Aorta (tissue), 5 donors: ENCODE results near the gene SDR42E2. TPM values are rescaled to one million over a fixed set of nuclear protein-coding genes. Genes with fewer than 3 reads are reported as not detected.
A peak's percentile ranks its signal among the peaks of the same experiment; 100 is the strongest.

Source experiments
- ATAC-seq: fragments of 200-7000 bp; cut with Tn5 transposase; one replicate; pipeline ENCODE4 v1.9.1; 2022; ENCODE audit warnings: moderate library complexity; ENCODE audit not compliant: low FRiP score
- DNase-seq, 2 donors: peaks; one replicate each; pipeline ENCODE4 v3.0.0-alpha.2; 2020
- H3K27ac ChIP-seq, 2 donors: one replicate each; pipeline ENCODE4 v1.5.1; 2013; ENCODE audit warnings: low read length in 2 of 2, mild to moderate bottlenecking in 2 of 2, moderate library complexity in 2 of 2, control low read depth in 1 of 2, inconsistent platforms in 1 of 2, low read depth in 1 of 2
- H3K27me3 ChIP-seq, 2 donors: one replicate each; pipeline ENCODE4 v1.6.1; 2013; ENCODE audit warnings: control low read depth in 1 of 2, low read length in 1 of 2, mild to moderate bottlenecking in 1 of 2, moderate library complexity in 1 of 2; ENCODE audit not compliant: insufficient read depth in 2 of 2, control insufficient read depth in 1 of 2
- H3K36me3 ChIP-seq, 2 donors: one replicate each; pipeline ENCODE4 v1.6.1; 2013; ENCODE audit warnings: control low read depth in 1 of 2, low read length in 1 of 2, mild to moderate bottlenecking in 1 of 2; ENCODE audit not compliant: insufficient read depth in 2 of 2, control insufficient read depth in 1 of 2
- H3K4me1 ChIP-seq, 2 donors: one replicate each; pipeline ENCODE4 v1.6.1; 2013; ENCODE audit warnings: low read length in 2 of 2, control low read depth in 1 of 2, mild to moderate bottlenecking in 1 of 2, moderate library complexity in 1 of 2; ENCODE audit not compliant: insufficient read depth in 2 of 2, control insufficient read depth in 1 of 2
- H3K4me3 ChIP-seq, 2 donors: one replicate each; pipeline ENCODE4 v1.5.1; 2013; ENCODE audit warnings: low read length in 2 of 2, control low read depth in 1 of 2, mild to moderate bottlenecking in 1 of 2
- H3K9me3 ChIP-seq: one replicate; pipeline ENCODE4 v1.6.1; 2013; ENCODE audit warnings: mild to moderate bottlenecking, low read length; ENCODE audit not compliant: control insufficient read depth
- WGBS, 2 donors: extraction: QIAGEN DNeasy Blood & Tissue Kit; methylation state at CpG; one replicate each; pipeline ENCODE4 v1.1.7; 2013; 5-methylcytosine and 5-hydroxymethylcytosine counted together
- intact Hi-C, 2 donors: fragments of 100-400 bp; cut with DNase I; formaldehyde crosslinking; loops; one replicate each; pipeline versions ENCODE4 v1.14.2 to v1.15.0; 2022
- polyA plus RNA-seq, 2 donors: library from polyadenylated mRNA; stranded (reverse); fragments of 200-250 nt; gene quantifications; one replicate each; pipeline ENCODE4 v1.2.3, GENCODE V29; 2013
- total RNA-seq, 2 donors: library from RNA; stranded (reverse); fragmentation: NEBNext Ultra II Directional; extraction: Animal tissue kit (Norgen Biotek cat#: 25700); gene quantifications; one replicate each; pipeline ENCODE4 v1.2.1, GENCODE V29; 2021
- donor health status: healthy with polysubstance abuse.
- donor health status: Bipolar disorder and iron deficiency.
- donor health status: DM: no; HTN: no; CAD: no.
- donor health status: DM: no; HTN: no; CAD: no.
- donor health status: DM: yes; HTN: yes; CAD: no.

SDR42E2 gene
- total and polyA plus RNA-seq, 4 donors, result 0.10 TPM; not detected in 3

DNA sequence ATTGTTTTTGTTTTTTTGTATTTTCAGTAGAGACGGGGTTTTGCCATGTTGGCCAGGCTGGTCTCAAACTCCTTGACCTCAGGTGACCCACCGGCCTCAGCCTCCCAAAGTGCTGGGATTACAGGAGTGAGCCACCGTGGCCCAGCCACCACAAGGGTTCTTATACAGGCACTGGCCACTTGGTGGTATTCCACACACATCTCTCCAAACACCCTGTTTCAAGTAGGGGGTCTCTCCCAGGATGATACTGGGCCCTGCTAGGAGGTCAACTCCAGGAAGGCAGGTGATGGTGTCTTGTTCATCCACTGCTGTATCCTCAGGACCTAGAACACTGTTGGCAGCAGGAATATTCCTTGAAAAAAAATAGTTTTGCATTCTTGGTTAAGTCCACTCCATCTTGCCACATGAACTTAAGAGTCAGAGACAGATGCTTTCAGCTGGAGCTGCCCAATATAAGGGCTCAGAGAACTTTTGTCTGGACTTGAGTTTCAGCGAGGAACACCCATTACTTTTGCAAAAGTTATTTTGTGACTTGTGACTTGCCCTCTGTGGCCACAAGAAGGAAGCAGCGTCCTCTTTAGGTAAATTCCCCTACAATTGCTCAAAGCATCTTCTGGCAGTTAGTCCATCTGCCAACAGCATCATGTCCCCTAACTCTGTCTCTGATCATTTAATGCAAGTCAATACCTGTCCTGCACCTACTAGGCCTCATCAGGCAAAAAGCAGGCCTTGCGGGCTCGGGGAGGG is 36.4 kb downstream of the SDR42E2 start:
- no peaks in the 10 kb centered on the region for H3K27me3 ChIP-seq
- peak overlapping the region; percentile 71 to 90 for H3K27ac ChIP-seq
- no peak for DNase-seq
- H3K9me3 ChIP-seq, result no peaks in the 10 kb centered on the region
- ATAC-seq, result no peak
- 42 to 44% methylated on average over 7 of the region's 7 CpGs for WGBS, 2 donors
- H3K4me3 ChIP-seq, result no peak overlapping the region
- peaks cover 3 to 6% of the 10 kb centered on the region in 2 donors for H3K4me1 ChIP-seq
- intact Hi-C loops, result no loop called here
- H3K36me3 ChIP-seq, result no peaks in the 10 kb centered on the region

DNA sequence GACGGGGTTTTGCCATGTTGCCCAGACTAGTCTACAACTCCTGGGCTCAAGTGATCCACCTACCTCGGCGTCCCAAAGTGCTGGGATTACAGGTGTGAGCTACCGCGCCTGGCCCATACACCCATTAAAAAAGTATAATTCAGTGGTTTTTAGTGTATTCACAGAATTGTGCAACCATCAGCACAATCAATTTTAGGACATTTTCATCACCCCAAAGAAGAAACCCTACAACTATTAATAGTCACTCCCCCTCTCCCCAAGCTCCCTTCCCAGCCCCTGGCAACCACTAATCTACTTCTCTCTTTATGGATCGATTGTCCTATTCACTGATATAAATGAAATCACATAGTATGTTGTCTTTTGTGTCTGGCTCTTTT is 39.9 kb downstream of the SDR42E2 start:
- intact Hi-C loops, result loop anchor here in 1 of 2 donors (10.0 kb wide), 1 partner anchor 1297 kb away; the partner anchor contains the start of genes DCUN1D3 and LYRM1
- Histone ChIP-seq H3K4me1 (peaks cover 3 to 6% of the 10 kb centered on the region in 2 donors), H3K9me3 (no peaks in the 10 kb centered on the region), H3K27me3 (no peaks in the 10 kb centered on the region), H3K4me3 (no peak overlapping the region), H3K36me3 (no peaks in the 10 kb centered on the region), H3K27ac (no peak overlapping the region)
- DNase-seq (no peak), ATAC-seq (no peak)
- WGBS, 2 donors, result 92 to 94% methylated on average over 6 of the region's 6 CpGs

DNA sequence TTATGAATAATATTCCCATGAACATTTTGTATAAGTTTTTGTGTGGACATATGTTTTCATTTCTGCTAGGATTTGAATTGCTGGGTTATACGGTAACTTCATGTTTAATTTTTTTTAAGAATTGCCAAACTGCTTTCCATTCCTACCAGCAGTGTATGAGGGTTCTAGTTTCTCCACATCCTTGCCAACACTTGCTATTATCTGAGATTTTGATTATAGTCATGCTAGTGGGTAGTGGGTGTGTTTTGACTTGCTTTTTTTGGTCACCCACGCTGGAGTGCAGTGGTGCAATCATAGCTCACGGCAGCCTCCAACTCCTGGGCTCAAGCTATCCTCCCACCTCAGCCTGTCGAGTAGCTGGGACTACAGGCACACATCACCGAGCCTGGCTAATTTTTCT is 40.8 kb downstream of the SDR42E2 start:
- H3K9me3 ChIP-seq, result no peaks in the 10 kb centered on the region
- DNase-seq, result no peak
- H3K36me3 ChIP-seq, result no peaks in the 10 kb centered on the region
- 82 to 86% methylated on average over 5 of the region's 5 CpGs for WGBS, 2 donors
- intact Hi-C loops, result loop anchor here in 1 of 2 donors (10.0 kb wide), 1 partner anchor 1298 kb away; the partner anchor contains the start of genes DCUN1D3 and LYRM1
- no peak for ATAC-seq
- H3K27me3 ChIP-seq, result no peaks in the 10 kb centered on the region
- peaks cover 3 to 6% of the 10 kb centered on the region in 2 donors for H3K4me1 ChIP-seq
- H3K27ac ChIP-seq, result no peak overlapping the region
- H3K4me3 ChIP-seq, result no peak overlapping the region

DNA sequence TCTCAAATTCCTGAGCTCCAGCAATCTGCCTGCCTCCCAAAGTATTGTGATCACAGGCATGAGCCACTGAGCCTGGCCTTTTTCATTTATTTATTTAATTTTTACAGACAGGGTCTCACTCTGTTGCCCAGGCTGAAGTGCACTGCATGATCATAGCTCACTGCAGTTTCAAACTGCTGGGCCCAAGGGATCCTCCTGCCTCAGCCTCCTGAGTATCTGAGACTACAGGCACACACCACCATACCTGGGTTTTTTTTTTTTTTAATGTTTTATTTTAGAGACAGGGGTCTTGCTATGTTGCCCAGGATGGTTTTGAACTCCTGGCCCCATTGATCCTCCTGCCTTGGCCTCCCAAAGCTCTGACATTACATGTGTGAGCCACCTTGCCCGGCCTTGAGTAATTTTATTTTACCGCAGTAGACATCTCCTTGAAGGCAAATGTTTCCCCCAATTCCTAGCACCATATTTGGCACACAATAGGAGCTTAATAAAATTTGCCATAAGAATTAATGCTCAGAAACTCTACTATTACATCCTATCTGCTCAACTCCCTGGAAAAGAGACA is 41.9 kb downstream of the SDR42E2 start:
- 98 to 100% methylated on average over 2 of the region's 2 CpGs for WGBS, 2 donors
- no peak for DNase-seq
- ATAC-seq, result no peak

DNA sequence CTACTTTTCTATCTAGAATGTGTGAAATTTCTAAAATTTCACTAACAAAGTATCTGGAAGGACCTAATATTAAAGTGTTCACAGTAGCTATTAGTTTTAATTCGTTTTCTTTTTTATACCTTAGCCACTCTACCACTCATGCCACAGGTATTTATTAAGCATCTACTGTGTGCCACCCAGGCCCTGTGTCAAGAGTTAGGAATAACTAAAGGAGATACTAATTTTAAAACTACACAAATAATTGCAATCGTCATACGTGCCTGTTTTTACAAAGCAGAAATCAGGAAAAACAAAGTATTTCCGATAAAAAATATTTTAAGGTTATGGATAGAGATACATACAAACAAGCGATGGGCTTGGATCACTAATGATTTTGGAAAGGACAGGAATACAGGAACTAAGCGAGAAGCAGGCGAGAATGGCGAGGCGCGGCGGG is 43.3 kb downstream of the SDR42E2 start:
- H3K27ac ChIP-seq, result peak overlapping the region in 1 of 2 donors; percentile 54
- H3K27me3 ChIP-seq, result no peaks in the 10 kb centered on the region
- H3K4me1 ChIP-seq, result peaks cover 0 to 4% of the 10 kb centered on the region in 2 donors
- intact Hi-C loops, result loop anchor here in 1 of 2 donors (10.0 kb wide), 1 partner anchor 1301 kb away; the partner anchor contains the start of genes DCUN1D3 and LYRM1
- ATAC-seq (no peak), DNase-seq (no peak)
- H3K36me3 ChIP-seq, result no peaks in the 10 kb centered on the region
- H3K9me3 ChIP-seq, result no peaks in the 10 kb centered on the region
- H3K4me3 ChIP-seq, result no peak overlapping the region
- whole genome bisulfite sequencing, 2 donors, result 1 to 2% methylated on average over 11 of the region's 11 CpGs

More for the DNA sequence above, 41.9 kb downstream of the SDR42E2 start:
- H3K4me3 ChIP-seq, result no peak overlapping the region
- H3K27ac ChIP-seq, result no peak overlapping the region
- intact Hi-C loops, result loop anchor here in 1 of 2 donors (10.0 kb wide), 1 partner anchor 1299 kb away; the partner anchor contains the start of genes DCUN1D3 and LYRM1
- H3K36me3 ChIP-seq, result no peaks in the 10 kb centered on the region
- H3K9me3 ChIP-seq, result no peaks in the 10 kb centered on the region
- peaks cover under 1% of the 10 kb centered on the region in 2 donors for H3K4me1 ChIP-seq
- H3K27me3 ChIP-seq, result no peaks in the 10 kb centered on the region

DNA sequence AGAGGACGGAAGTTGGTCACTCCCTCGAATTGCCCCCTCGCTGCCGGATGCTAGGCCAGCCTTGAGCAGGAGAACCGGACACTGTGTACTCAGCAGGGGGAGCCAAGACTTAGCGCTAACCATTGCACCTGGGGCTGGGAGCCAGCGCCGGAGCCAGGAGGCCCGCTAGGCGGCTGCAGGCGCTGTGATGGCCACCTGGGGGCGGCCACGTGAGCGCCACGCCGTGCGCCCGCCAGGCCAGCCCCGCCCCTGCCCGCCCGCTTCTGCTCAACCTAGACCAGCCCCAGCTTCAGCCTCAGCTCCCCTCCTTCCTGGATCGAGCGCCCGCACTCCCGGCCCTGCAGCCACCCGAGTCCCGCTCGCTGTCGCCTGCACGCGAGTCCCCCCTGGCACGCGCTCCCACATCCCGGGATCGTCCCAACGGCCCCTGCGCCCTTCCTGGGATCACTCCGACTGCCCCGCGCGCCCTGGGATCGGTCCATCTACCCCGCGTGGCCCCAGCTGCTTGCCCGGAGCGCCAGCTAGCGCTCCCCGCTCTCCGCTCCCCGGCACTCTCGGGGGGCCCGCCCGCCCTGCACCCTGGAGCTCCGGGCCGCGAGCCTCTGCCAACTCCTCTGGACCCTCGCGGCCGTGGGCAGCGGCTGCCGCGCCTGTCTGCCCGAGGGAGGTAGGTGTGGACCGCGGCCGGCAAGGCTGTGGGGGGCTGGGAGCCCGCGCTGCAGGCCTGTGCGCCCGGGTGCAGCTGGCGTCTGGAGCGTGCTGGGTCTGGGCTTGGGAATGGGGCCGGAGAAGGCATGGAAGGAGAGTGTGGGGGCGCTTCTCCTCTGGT is 43.9 kb downstream of the SDR42E2 start, which contains the start of gene EEF2K:
Gene EEF2K, plus strand, starts transcription at position 266 of the 829 bp plus-strand sequence. CDS start 19,452 bp downstream, outside the sequence.
- no peaks in the 10 kb centered on the region for H3K36me3 ChIP-seq
- H3K4me3 ChIP-seq, result peak within 1 kb of the TSS; percentile 39 to 73
- DNase-seq (peak; percentile 95 to 97), ATAC-seq (peak; percentile 93)
- H3K9me3 ChIP-seq, result no peaks in the 10 kb centered on the region
- peak within 1 kb of the TSS; percentile 48 to 82 for H3K27ac ChIP-seq
- peaks cover 3 to 4% of the 10 kb centered on the region in 2 donors for H3K4me1 ChIP-seq
- H3K27me3 ChIP-seq, result no peaks in the 10 kb centered on the region
- 0% methylated on average over 57 to 74 of the region's 74 CpGs for WGBS, 2 donors
- intact Hi-C loops, result loop anchor here in 1 of 2 donors (10.0 kb wide), 1 partner anchor 1301 kb away; the partner anchor contains the start of genes DCUN1D3 and LYRM1

DNA sequence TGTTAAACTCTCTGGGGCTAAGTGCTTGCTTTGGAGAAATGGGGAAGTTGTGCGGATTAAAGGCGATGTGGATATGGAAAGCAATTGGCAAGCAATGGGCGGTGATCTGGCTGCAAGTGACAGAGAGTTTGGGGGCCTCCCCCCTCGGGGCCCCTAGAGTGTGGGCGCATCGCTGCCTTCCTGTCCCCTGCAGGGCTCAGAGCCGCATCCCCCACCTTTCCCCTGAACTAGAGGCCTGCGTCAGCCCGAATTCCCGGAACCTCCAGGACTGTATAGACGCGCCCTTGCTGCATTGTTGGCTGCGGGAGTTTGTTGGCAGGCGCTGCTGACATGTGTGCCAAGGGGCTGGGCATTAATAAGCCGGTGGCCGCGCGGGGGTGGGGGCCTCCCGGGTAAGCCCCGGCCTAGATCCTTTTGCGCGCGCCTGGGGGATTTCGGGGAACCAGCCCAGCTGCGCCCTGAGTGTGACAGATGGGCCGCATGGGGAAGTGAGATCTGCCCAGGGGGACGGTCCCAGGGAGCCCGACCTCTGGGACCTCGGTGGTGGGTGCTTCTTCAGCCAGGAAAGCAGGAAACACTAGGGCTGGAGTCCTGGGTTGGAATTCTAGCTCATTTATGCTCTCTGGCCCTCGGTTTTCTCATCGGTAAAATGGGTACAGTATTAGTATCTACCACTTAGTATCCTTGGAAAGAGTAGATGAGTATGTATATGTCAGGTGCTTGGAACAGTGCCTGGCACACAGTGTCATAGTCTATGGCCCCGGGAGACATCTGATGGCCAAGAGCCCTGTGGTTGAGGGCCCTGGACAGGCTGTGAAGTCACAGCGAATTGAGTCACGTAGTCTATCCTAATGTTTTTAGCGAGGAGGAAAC is 44.8 kb downstream of the SDR42E2 start:
- ATAC-seq, result peak; percentile 83
- H3K4me1 ChIP-seq, result peaks cover 3 to 4% of the 10 kb centered on the region in 2 donors
- no peaks in the 10 kb centered on the region for H3K9me3 ChIP-seq
- H3K27ac ChIP-seq, result peak overlapping the region; percentile 48 to 82
- DNase-seq, result peak; percentile 91 to 96
- peak overlapping the region; percentile 39 to 73 for H3K4me3 ChIP-seq
- WGBS, 2 donors, result 2% methylated on average over 34 to 35 of the region's 35 CpGs
- H3K27me3 ChIP-seq, result no peaks in the 10 kb centered on the region
- H3K36me3 ChIP-seq, result no peaks in the 10 kb centered on the region
- intact Hi-C loops, result loop anchor here in 1 of 2 donors (10.0 kb wide), 1 partner anchor 1302 kb away; the partner anchor contains the start of genes DCUN1D3 and LYRM1
